GM21529 (cell line): ENCODE measurements around the gene CTNNBL1.

Experiments used
- ATAC-seq: cut with Tn5 transposase; IDR thresholded peaks from one replicate; pipeline ENCODE4 v1.9.1; 2021; ENCODE audit not compliant: unreplicated experiment

Gene CTNNBL1

GRCh38 chr20:37737826-37738420 lies 44.1 kb downstream of the CTNNBL1 start:
- ATAC-seq = no peak

GRCh38 chr20:37741055-37741454 lies 47.2 kb downstream of the CTNNBL1 start:
- ATAC-seq = no peak

DNA sequence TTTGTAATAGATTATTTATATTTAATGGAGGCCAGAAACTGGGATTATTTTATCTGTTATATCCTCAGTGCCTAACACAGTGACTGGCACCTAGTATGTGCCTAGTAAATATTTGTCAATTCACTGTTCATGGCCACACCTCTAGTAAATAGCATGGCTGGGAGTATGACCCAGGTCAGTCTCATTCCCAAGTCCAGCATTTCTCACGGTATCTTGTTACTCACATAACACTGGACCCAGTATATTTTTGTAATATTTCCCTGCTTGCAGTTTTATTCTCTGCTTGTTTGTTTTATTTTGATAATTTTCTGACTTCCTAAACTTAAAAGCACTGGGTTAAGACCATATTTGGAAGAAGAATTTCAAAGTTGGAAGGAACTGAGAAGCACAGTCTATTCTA lies 47.7 kb downstream of the CTNNBL1 start:
- ATAC-seq = no peak

GRCh38 chr20:37742131-37742530 lies 48.3 kb downstream of the CTNNBL1 start:
- ATAC-seq = no peak

DNA sequence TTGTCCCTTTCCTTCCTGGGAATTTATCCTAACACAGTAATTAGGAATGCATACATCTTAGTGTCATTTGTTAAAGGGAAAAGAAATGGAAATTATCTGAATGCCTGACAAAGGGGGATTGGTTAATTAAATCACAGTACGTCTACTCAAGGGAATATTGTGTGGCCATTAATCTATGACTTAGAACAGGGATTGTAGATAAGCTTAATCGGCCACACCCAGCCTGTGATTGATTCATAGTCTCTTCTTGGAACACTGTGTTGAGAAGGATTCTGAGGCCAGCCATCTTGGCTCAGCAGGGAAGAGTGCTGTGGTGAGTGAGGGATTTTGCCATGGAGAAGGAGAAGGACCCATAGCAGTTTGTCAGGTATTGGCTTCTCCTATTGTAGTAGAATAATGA lies 50.5 kb downstream of the CTNNBL1 start:
- ATAC-seq = no peak

- ATAC-seq = no peak
Observed at GRCh38 chr20:37745553-37745952, 51.7 kb downstream of the CTNNBL1 start.

GRCh38 chr20:37748015-37748414 lies 54.2 kb downstream of the CTNNBL1 start:
- ATAC-seq = no peak

DNA sequence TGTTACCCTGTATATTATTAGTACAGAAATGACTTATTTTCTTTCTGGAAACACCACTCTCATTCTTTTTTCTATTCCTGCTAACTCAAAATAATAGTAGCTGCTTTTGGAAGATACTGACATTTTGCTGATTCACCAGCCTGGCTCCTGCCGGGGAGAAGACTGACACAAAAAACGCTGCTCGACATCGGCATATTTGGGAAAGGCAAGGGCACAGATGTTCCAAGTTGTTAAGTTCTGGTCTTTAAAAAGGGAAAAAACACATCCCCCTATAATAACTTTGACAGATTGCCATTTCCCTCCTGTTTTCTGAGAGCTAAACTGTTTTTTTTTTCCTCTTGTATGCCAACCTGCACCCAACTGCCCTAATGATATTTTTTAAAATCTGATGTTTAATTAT lies 55.4 kb downstream of the CTNNBL1 start:
- ATAC-seq = no peak

- ATAC-seq = no peak
Observed at GRCh38 chr20:37749620-37750403, 56.0 kb downstream of the CTNNBL1 start.

DNA sequence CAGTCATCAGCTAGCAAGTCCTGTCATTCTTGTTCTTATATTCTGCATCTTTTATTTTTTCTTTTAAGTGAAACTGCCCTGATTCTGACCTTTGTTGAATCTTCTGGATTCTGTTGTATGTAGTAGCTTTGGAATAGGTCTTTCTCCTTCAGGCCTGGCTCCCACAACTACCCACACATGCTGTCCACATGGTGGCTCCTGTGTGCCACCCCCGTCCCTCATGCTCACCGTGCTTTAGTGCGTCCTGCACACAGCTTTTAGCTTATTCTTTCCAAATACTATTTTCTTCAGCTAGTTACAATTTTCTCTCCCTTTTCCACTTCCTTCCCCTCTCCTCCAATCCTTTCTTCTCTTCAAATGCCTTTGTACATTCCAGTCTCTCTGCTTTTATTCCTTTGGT lies 61.8 kb downstream of the CTNNBL1 start:
- no peak for ATAC-seq

- ATAC-seq = no peak
Observed at GRCh38 chr20:37756234-37756633, 62.4 kb downstream of the CTNNBL1 start.

DNA sequence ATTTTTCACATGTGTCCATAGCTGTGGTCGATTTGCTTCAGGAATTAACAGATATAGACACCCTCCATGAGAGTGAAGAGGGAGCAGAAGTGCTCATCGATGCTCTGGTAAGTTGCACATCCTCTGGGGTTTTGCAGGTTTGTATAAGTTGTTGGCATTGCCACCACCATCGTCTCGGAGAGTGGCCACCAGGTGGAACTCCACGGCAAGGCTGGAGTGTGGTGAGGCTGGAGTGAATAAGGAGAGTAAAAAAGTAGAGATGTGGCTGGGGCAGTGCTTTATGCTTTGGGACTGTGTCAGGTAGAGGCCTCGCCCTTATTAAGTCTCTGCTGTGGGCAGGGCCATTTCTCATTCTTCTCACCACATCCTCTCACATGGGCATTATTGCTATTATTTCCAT lies 63.7 kb downstream of the CTNNBL1 start:
- no peak for ATAC-seq

DNA sequence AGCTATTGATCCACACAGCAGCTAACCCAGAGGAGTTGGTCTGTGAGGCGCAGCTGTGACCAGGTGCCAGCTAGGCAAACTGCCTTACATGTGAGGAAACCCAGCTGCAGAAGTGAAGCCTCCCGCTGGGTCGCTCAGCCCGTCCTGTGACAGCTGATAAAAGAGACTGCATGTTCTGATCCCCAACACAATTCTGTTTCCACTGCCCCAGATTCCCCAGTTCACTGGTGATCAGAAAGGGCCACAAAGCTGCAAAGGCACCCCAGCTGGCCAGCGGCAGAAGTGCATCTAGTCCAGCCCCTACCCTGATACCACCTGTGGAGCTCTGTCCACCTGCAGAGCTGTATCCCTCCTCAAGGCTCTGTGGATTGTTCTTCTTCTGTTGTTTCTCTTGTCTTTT lies 64.5 kb downstream of the CTNNBL1 start:
- no peak for ATAC-seq

DNA sequence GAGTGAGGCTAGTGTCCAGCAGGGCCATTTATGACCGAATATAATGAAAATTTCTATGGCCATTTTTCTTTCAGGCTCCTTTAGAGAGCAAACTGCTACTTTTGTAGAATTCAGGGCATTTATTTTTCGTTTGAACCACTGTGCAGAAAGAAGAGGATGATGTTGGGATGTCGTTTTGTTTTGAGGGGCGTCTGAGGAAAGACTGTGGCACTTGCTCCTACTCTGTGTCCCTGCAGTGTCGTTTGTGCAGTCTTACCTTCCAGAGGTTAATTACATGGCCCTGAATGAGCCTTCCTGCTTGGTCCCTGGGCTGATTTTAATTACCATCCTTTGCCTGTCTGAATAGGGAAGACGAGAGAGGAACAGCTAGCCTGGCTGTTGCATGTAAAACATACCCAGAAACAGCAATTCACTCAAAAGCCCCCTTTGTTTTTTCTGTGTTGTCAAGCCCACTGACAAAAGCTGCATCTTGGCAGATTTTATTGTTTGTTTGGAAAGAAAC lies 65.3 kb downstream of the CTNNBL1 start:
- no peak for ATAC-seq

DNA sequence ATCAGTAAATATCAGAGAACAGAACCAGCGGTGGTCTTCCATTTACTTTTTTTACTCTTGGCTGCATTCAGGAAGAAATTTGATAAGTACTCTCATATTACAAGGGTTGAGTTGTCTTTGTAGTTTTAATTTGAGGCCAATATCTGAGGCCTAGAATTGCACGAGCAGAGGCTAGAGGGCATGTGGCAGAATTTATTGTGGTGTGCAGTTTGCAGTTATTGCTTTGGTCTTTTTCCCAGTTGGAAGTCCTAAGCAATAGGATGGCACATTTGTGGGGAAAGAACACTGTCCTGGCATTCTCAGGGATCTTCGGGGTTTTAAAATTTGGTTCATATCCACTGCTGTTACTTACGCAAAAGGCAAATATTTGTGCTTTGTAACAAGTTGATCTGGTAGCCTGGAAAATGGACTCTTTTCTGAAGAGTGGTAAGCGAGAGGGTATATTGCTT lies 66.0 kb downstream of the CTNNBL1 start:
- ATAC-seq = no peak

DNA sequence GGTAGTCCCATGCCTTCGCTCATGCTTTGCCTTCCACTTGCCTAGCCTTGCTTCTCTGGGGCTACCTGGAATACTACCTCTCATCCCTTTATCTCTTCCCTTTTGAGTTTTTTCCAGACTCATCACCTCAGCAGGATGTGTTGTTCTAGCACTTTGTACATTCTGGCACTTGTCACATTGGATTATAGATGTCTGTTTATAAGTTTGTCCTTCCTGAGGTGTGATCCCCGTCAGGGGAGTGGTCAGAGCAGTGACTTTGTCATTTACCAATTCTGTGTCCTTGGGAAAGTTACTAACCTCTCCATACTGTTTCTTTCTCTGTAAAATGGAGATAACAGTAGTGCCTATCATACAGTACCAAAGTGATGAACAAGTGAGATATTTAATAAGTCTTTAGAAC lies 66.5 kb downstream of the CTNNBL1 start:
- ATAC-seq = no peak

- ATAC-seq = no peak
Observed at GRCh38 chr20:37762716-37763485, 69.1 kb downstream of the CTNNBL1 start.

- ATAC-seq = no peak
Observed at GRCh38 chr20:37764333-37764935, 70.6 kb downstream of the CTNNBL1 start.

DNA sequence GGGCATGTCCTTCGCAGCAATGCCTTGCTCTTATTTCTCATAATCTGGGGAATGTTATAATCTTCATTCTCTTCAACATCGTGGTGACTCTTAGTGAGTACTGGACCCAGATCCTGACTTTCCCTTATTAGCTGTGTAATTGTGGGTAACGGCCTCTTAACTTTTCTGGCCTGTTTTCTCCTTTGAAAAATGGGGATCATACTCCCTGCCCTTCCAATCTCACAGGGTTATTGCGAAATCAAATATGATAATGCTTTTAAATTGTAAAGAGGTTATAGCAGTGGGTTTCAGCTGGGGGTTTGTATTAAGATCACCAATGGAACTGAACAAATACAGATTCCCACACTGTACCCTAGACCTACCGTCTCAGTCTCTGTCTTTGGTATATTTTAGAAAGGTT lies 77.1 kb downstream of the CTNNBL1 start:
- no peak for ATAC-seq

DNA sequence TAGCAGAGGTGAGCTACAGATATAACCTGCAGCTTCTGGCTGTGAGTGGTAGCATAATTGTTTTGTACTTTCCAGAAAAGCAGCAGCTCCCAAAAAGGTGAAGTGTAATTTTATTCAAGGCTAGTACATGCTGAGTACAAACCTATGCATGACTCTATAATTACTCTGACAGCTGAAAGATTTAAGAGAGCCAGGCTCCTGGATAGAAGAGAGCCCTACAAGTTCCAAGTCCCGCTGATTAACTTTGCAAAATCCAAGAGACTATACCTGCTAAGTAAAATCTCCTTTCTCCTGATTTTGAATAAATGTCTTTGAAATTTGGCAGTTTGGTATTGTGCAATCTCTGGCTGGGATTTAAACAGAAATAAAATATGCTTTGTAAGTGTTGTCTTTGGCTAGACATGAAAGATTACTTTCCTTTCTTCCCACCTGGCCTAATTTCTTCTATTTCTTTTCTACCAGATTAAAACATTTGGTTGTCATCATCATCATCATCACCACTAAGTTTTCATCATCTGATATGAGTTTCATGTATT lies 79.5 kb downstream of the CTNNBL1 start:
- no peak for ATAC-seq

GRCh38 chr20:37774156-37774555 lies 80.3 kb downstream of the CTNNBL1 start:
- ATAC-seq = no peak
